Sigmoid colon (tissue), 7 donors: ENCODE data around the gene BCOR. TPM values are rescaled to one million over a fixed set of nuclear protein-coding genes. Genes with fewer than 3 reads are reported as not detected.

Experiments
- DNase-seq: peaks from one replicate; pipeline ENCODE4 v3.0.0-alpha.2; 2019
- H3K27ac ChIP-seq, 4 donors: fragments of 200-600 bp; sonication (generic); one replicate each; pipeline ENCODE4 v1.5.1; 2016 to 2019; ENCODE audit warnings: mild to moderate bottlenecking in 1 of 4
- H3K27me3 ChIP-seq, 3 donors: fragments of 200-600 bp; sonication (generic); one replicate each; pipeline ENCODE4 v1.5.1; 2019; ENCODE audit warnings: mild to moderate bottlenecking in 1 of 3
- H3K36me3 ChIP-seq, 4 donors: fragments of 200-600 bp; sonication (generic); one replicate each; pipeline ENCODE4 v1.5.1; 2016 to 2019
- H3K4me1 ChIP-seq, 4 donors: fragments of 200-600 bp; sonication (generic); one replicate each; pipeline ENCODE4 v1.5.1; 2017 to 2019
- H3K4me3 ChIP-seq, 4 donors: fragments of 200-600 bp; sonication (generic); one replicate each; pipeline ENCODE4 v1.5.1; 2017 to 2019; ENCODE audit warnings: mild to moderate bottlenecking in 2 of 4, moderate library complexity in 1 of 4
- H3K9me3 ChIP-seq, 4 donors: fragments of 200-600 bp in 3 of 4; sonication (generic) in 3 of 4; one replicate each; pipeline versions ENCODE4 v1.5.1 to v1.6.1; 2013 to 2019
- EP300 ChIP-seq, 4 donors: sonication (generic); formaldehyde crosslinking; IDR thresholded peaks; one replicate each; pipeline ENCODE4 v1.6.1; 2017; ENCODE audit warnings: antibody characterized with exemption in 4 of 4
- POLR2A ChIP-seq, 2 donors: fragments of 450-650 bp; IDR thresholded peaks; one replicate each; pipeline ENCODE4 v1.6.1; 2016; ENCODE audit warnings: antibody characterized with exemption in 2 of 2, mild to moderate bottlenecking in 2 of 2, moderate library complexity in 2 of 2
- POLR2AphosphoS5 ChIP-seq, 4 donors: sonication (generic); formaldehyde crosslinking; IDR thresholded peaks; one replicate each; pipeline ENCODE4 v1.6.1; 2017; ENCODE audit warnings: antibody characterized with exemption in 4 of 4
- WGBS, 2 donors: extraction: QIAGEN DNeasy Blood & Tissue Kit; methylation state at CpG; one replicate each; pipeline ENCODE4 v1.1.7; 2013; 5-methylcytosine and 5-hydroxymethylcytosine counted together
- intact Hi-C: fragments of 100-400 bp; cut with DNase I; formaldehyde crosslinking; loops from one replicate; pipeline ENCODE4 v1.15.1; 2023
- polyA plus RNA-seq, 3 donors: library from polyadenylated mRNA; stranded (reverse); fragments of 200-250 nt; gene quantifications; one replicate each; pipeline ENCODE4 v1.2.3, GENCODE V29; 2013
- total RNA-seq, 4 donors: library from RNA; depleted of rRNA; stranded (reverse); fragments of >200 nt; gene quantifications; one replicate each; pipeline ENCODE4 v1.1.0, GENCODE V29; 2016
- TF ChIP-seq, protein P1 (sequence below), 4 experiments: fragments of 450-650 bp in 3 of 4; fragments of 200-600 bp in 1 of 4; IDR thresholded peaks; one replicate each; pipeline ENCODE4 v1.5.1; 2016 to 2019; ENCODE audit warnings: antibody characterized with exemption in 4 of 4, mild to moderate bottlenecking in 3 of 4, moderate library complexity in 2 of 4
- donor health status: healthy with polysubstance abuse.
- donor health status: Bipolar disorder and iron deficiency.
- donor health status: healthy.

The BCOR gene
- total and polyA plus RNA-seq, 7 donors, result 3.5 to 31.6 (median 15.8) TPM

DNA sequence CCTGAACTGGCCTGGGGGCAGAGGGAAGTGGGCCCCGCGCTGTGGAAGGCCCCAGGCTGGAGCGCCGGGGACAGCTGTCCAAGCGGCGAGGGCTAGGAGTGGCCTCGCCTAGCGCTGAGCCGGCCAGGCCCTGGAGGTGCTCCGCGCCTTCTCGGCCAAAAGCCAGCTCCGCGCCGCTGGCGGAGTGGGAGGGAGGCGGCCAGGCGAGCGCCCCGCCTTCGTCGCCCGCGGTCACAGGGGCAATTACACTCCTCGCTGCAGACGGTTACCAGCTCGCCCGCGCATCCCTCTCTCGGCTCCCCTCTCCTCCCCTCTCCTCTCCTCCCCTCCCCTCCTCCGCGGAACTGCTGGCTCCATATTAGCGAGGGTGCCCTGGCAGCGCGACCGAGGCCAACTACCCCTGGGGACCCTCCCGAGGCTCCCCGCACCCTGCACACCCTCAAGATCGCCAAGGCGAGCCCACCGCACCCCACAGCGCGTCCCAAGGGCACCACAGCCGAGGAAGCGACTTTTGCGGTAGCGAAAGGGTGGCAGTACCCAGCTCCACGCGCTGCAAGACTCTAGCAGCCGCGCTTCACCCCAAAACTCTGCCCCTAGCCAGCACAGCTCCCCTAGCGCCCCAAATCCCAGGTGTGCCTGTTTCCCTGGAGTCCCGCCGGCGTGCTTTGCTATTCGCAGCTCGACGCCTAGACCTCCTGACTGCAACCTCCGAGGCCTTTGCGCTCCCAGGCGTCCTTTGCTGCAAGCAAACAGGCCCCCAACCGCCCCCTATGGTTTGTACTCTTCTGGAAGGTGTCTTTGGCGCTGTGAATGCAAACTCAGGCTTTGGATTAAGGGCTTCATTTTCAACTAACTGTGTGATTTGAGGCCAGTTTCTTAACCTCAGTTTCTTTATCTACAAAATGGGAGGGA is 91.4 kb downstream of the BCOR start:
- no peaks in the 10 kb centered on the region for H3K9me3 ChIP-seq
- peaks cover 0 to 4% (median 0%) of the 10 kb centered on the region in 3 donors for H3K27me3 ChIP-seq
- peaks cover 0 to 31% (median 3%) of the 10 kb centered on the region in 4 donors for H3K4me1 ChIP-seq
- peak overlapping the region in 2 of 4 donors; percentile 3 to 35 for H3K27ac ChIP-seq
- H3K4me3 ChIP-seq, result peak overlapping the region in 3 of 4 donors; percentile 16 to 34 (median 33)
- no peaks in the 10 kb centered on the region for H3K36me3 ChIP-seq
- TF ChIP-seq POLR2AphosphoS5 (IDR thresholded peaks at IDR 0.05) (no peak), EP300 (IDR thresholded peaks at IDR 0.05) (no peak), POLR2A (IDR thresholded peaks at IDR 0.05) (no peak)
- TF ChIP-seq, protein P1, sequence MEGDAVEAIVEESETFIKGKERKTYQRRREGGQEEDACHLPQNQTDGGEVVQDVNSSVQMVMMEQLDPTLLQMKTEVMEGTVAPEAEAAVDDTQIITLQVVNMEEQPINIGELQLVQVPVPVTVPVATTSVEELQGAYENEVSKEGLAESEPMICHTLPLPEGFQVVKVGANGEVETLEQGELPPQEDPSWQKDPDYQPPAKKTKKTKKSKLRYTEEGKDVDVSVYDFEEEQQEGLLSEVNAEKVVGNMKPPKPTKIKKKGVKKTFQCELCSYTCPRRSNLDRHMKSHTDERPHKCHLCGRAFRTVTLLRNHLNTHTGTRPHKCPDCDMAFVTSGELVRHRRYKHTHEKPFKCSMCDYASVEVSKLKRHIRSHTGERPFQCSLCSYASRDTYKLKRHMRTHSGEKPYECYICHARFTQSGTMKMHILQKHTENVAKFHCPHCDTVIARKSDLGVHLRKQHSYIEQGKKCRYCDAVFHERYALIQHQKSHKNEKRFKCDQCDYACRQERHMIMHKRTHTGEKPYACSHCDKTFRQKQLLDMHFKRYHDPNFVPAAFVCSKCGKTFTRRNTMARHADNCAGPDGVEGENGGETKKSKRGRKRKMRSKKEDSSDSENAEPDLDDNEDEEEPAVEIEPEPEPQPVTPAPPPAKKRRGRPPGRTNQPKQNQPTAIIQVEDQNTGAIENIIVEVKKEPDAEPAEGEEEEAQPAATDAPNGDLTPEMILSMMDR (IDR thresholded peaks at IDR 0.05), result no peak
- intact Hi-C loops, result no loop called here
- 19 to 20% methylated on average over 63 of the region's 63 CpGs for WGBS, 2 donors
- DNase-seq, result no peak

DNA sequence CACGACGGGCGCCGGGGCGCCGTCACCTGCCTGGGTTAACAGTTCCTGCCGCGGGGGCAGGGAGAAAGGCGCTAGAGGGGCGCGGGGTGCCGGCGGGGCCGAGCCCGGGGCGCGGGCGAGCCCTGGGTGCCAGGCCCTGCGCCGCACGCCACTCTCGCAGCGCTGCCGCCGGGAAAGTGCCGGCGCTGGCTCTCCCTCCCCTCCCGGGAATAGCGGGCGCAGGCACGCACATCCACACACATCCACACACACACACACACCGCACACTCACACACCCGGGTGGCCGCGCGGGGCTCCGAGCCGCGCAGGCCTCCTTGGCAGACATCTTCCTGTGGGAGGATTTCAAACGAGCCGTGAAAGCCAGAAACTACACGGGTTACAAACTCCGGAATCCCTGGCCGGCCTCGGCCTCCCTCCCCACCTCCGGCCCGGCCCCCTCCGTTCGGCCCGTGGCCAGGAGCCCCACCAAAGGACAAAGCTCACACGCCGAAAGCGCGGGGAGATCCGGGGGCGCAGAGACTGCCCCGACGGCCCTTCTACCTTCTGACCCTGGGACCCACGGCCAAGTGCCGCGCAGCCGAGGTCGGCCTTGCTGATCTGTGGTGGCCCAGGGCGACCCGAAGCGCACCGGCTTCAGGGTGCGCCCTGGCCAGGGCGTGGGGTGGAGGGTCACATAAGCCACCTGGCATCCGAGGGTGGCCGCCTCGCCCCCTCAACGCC is 92.3 kb downstream of the BCOR start:
- Histone ChIP-seq H3K4me3 (peak overlapping the region in 3 of 4 donors; percentile 16 to 34 (median 33)), H3K9me3 (no peaks in the 10 kb centered on the region), H3K27ac (peak overlapping the region in 2 of 4 donors; percentile 3 to 35), H3K4me1 (peaks cover 0 to 31% (median 3%) of the 10 kb centered on the region in 4 donors), H3K27me3 (peaks cover 0 to 4% (median 0%) of the 10 kb centered on the region in 3 donors), H3K36me3 (no peaks in the 10 kb centered on the region)
- intact Hi-C loops, result no loop called here
- TF ChIP-seq, protein P1 (IDR thresholded peaks at IDR 0.05), result no peak
- TF ChIP-seq POLR2A (IDR thresholded peaks at IDR 0.05) (no peak), POLR2AphosphoS5 (IDR thresholded peaks at IDR 0.05) (no peak), EP300 (IDR thresholded peaks at IDR 0.05) (no peak)
- no peak for DNase-seq
- 8 to 13% methylated on average over 73 of the region's 73 CpGs for WGBS, 2 donors

DNA sequence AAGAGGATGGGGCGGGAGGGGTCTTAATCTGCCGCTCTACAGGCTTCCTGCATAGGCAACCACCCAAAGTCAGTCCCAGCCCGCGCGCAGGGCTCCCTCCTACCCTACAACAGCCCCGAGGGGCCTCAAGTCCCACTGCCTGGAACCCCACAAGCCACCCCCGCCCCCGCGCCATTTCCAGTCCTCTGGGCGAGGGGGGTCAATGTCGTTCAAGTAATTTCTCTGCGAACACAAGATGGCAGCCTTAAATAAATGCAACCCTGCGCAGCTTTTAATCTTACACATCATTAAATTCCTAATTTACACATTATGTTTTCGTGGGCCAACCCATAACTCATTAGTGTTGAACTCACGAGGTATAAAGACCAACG is 92.9 kb downstream of the BCOR start:
- TF ChIP-seq POLR2A (IDR thresholded peaks at IDR 0.05) (no peak), POLR2AphosphoS5 (IDR thresholded peaks at IDR 0.05) (no peak), EP300 (IDR thresholded peaks at IDR 0.05) (no peak)
- TF ChIP-seq, protein P1 (IDR thresholded peaks at IDR 0.05), result no peak
- no peak for DNase-seq
- Histone ChIP-seq H3K4me1 (peaks cover 0 to 29% (median 3%) of the 10 kb centered on the region in 4 donors), H3K27ac (no peak overlapping the region), H3K36me3 (no peaks in the 10 kb centered on the region), H3K4me3 (peak overlapping the region in 3 of 4 donors; percentile 16 to 34 (median 33)), H3K9me3 (no peaks in the 10 kb centered on the region), H3K27me3 (peaks cover 0 to 4% (median 0%) of the 10 kb centered on the region in 3 donors)
- intact Hi-C loops, result no loop called here
- WGBS, 2 donors, result 54 to 59% methylated on average over 16 of the region's 16 CpGs

DNA sequence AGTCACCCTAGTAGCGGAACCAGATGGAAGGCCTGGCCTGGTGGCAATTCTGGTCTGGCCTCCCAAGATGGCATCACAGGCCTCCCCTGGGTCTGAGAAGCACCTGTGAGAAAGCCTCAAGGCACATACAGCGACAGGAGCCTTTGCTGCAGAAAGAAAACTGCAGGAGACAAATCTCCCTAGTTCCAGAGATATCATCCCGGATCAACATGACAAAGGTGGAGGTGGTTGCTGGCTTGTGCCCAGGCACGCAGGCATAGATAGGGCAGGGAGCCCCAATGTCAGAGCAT is 93.6 kb downstream of the BCOR start:
- no peak for DNase-seq
- Histone ChIP-seq H3K27ac (no peak overlapping the region), H3K36me3 (no peaks in the 10 kb centered on the region), H3K4me1 (peaks cover 0 to 21% (median 3%) of the 10 kb centered on the region in 4 donors), H3K9me3 (no peaks in the 10 kb centered on the region), H3K4me3 (no peak overlapping the region), H3K27me3 (peaks cover 0 to 7% (median 0%) of the 10 kb centered on the region in 3 donors)
- intact Hi-C loops, result no loop called here
- 91 to 92% methylated on average over 4 of the region's 4 CpGs for WGBS, 2 donors
- TF ChIP-seq EP300 (IDR thresholded peaks at IDR 0.05) (no peak), POLR2A (IDR thresholded peaks at IDR 0.05) (no peak)
- TF ChIP-seq, protein P1 (IDR thresholded peaks at IDR 0.05), result no peak
